Thyroid gland (tissue), 4 donors: ENCODE measurements around the gene MPDU1. TPM values are rescaled to one million over a fixed set of nuclear protein-coding genes. Genes with fewer than 3 reads are reported as not detected.

Source experiments
- DNase-seq, 2 donors: peaks; one replicate each; pipeline ENCODE4 v3.0.0-alpha.2; 2019
- H3K27ac ChIP-seq, 3 donors: fragments of 200-600 bp; sonication (generic); 1 replicate in 2 of 3; 2 replicates in 1 of 3; pipeline ENCODE4 v1.5.1; 2016 to 2019; ENCODE audit warnings: mild to moderate bottlenecking in 1 of 3, moderate library complexity in 1 of 3
- H3K27me3 ChIP-seq: fragments of 200-600 bp; sonication (generic); one replicate; pipeline ENCODE4 v1.5.1; 2019
- H3K36me3 ChIP-seq, 2 donors: fragments of 200-600 bp; sonication (generic); one replicate each; pipeline ENCODE4 v1.5.1; 2016 to 2019
- H3K4me1 ChIP-seq, 2 donors: fragments of 200-600 bp; sonication (generic); one replicate each; pipeline ENCODE4 v1.5.1; 2017 to 2019
- H3K4me3 ChIP-seq, 3 donors: fragments of 200-600 bp; sonication (generic); replicated peaks in 1 of 3; 1 replicate in 2 of 3; 2 replicates in 1 of 3; pipeline ENCODE4 v1.5.1; 2016; ENCODE audit warnings: mild to moderate bottlenecking in 1 of 3
- H3K9me3 ChIP-seq: fragments of 200-600 bp; sonication (generic); one replicate; pipeline ENCODE4 v1.5.1; 2017
- CTCF ChIP-seq, 6 experiments: fragments of 200-600 bp in 3 of 6; fragments of 450-650 bp in 3 of 6; sonication (generic) in 3 of 6; IDR thresholded peaks; one replicate each; pipeline ENCODE4 v1.5.1; 2016 to 2019; ENCODE audit warnings: antibody characterized with exemption in 6 of 6, mild to moderate bottlenecking in 2 of 6, inconsistent platforms in 1 of 6, moderate library complexity in 1 of 6
- POLR2A ChIP-seq, 2 donors: fragments of 450-650 bp; IDR thresholded peaks; one replicate each; pipeline ENCODE4 v1.6.1; 2017; ENCODE audit warnings: antibody characterized with exemption in 2 of 2, mild to moderate bottlenecking in 2 of 2, moderate library complexity in 1 of 2
- WGBS, 2 donors: methylation state at CpG; one replicate each; pipeline ENCODE4 v1.1.5; 2017; 5-methylcytosine and 5-hydroxymethylcytosine counted together
- intact Hi-C: fragments of 100-400 bp; cut with DNase I; formaldehyde crosslinking; loops from one replicate; pipeline ENCODE4 v1.15.1; 2023
- total RNA-seq, 4 donors: library from RNA; depleted of rRNA; stranded (reverse); fragments of >200 nt; gene quantifications; one replicate each; pipeline ENCODE4 v1.2.3, GENCODE V29; 2016

The MPDU1 gene
- 100 to 1,000 TPM in 3 of 4 donors, 10 to 100 TPM in 1; 88.8 to 250 (median 164) TPM for total RNA-seq

- TF ChIP-seq POLR2A (IDR thresholded peaks at IDR 0.05) (peak; percentile 5 to 71), CTCF (IDR thresholded peaks at IDR 0.05) (no peak)
- Histone ChIP-seq H3K9me3 (no peaks in the 10 kb centered on the region), H3K4me3 (peak within 1 kb of the TSS; percentile 35 to 49 (median 48)), H3K27me3 (no peaks in the 10 kb centered on the region), H3K4me1 (peaks cover 20 to 44% of the 10 kb centered on the region in 2 donors), H3K27ac (peak within 1 kb of the TSS; percentile 84 to 97 (median 90)), H3K36me3 (peaks cover 4 to 15% of the 10 kb centered on the region in 2 donors)
- WGBS, 2 donors = 11 to 16% methylated on average over 50 to 55 of the region's 69 CpGs
- DNase-seq = peak; percentile 96 to 97
- intact Hi-C loops = no loop called here
Measured at GRCh38 chr17:7583253-7584109, at the start of gene MPDU1. Gene MPDU1 (plus strand): TSS chr17:7583852. CDS start chr17:7583863, 11 bp downstream.

- Histone ChIP-seq H3K4me1 (no peaks in the 10 kb centered on the region), H3K27me3 (no peaks in the 10 kb centered on the region), H3K36me3 (no peaks in the 10 kb centered on the region), H3K9me3 (no peaks in the 10 kb centered on the region), H3K4me3 (no peak overlapping the region), H3K27ac (no peak overlapping the region)
- 75 to 87% methylated on average over 3 of the region's 3 CpGs for WGBS, 2 donors
- no peak for DNase-seq
- TF ChIP-seq POLR2A (IDR thresholded peaks at IDR 0.05) = no peak
- TF ChIP-seq CTCF (IDR thresholded peaks at IDR 0.05) = no peak
- intact Hi-C loops = no loop called here
Measured at GRCh38 chr17:7538050-7538449, 45.6 kb upstream of the MPDU1 start.

- intact Hi-C loops = no loop called here
- WGBS, 2 donors = 74 to 80% methylated on average over 11 of the region's 11 CpGs
- TF ChIP-seq CTCF (IDR thresholded peaks at IDR 0.05) = no peak
- no peak for TF ChIP-seq POLR2A (IDR thresholded peaks at IDR 0.05)
- Histone ChIP-seq H3K27ac (no peak overlapping the region), H3K27me3 (no peaks in the 10 kb centered on the region), H3K4me1 (no peaks in the 10 kb centered on the region), H3K4me3 (no peak overlapping the region), H3K36me3 (no peaks in the 10 kb centered on the region), H3K9me3 (no peaks in the 10 kb centered on the region)
- no peak for DNase-seq
Measured at GRCh38 chr17:7538891-7539545, 44.6 kb upstream of the MPDU1 start.

- TF ChIP-seq CTCF (IDR thresholded peaks at IDR 0.05) = no peak
- no peak for TF ChIP-seq POLR2A (IDR thresholded peaks at IDR 0.05)
- no peaks in the 10 kb centered on the region for H3K9me3 ChIP-seq
- 95 to 96% methylated on average over 7 to 8 of the region's 9 CpGs for WGBS, 2 donors
- DNase-seq = no peak
- H3K4me3 ChIP-seq = no peak overlapping the region
- no peaks in the 10 kb centered on the region for H3K4me1 ChIP-seq
- intact Hi-C loops = no loop called here
- no peaks in the 10 kb centered on the region for H3K36me3 ChIP-seq
- H3K27me3 ChIP-seq = no peaks in the 10 kb centered on the region
- H3K27ac ChIP-seq = no peak overlapping the region
Measured at GRCh38 chr17:7541074-7541621, 42.5 kb upstream of the MPDU1 start.
